A549 treated with Mapracorat at 1 μM for 4 hours (cell line): ENCODE measurements around the gene C16orf46. TPM values are rescaled to one million over a fixed set of nuclear protein-coding genes. Genes with fewer than 3 reads are reported as not detected.

ENCODE experiments used
- total RNA-seq: library from RNA; stranded (reverse); fragments of 200-300 nt; extraction: Qiagen RNA extraction; gene quantifications from 5 replicates; pipeline ENCODE4 v1.2.3, GENCODE V29; 2022

Gene C16orf46, protein sequence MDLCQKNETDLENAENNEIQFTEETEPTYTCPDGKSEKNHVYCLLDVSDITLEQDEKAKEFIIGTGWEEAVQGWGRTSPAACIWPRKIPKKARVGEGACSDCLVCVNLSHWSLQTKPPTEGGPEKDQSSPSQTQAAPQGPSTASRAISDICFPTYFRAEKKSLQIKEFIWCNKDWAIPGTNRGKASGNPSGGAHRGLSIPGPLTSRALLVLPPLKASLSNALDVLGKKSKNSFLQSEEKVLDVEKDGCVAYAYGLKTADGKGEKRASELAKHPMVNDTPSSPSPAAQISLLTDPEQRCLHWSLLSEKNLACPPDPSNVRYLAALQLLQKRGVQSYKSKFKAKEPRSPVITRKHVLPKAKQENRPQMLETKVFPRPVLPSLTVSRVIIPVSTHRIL
- total RNA-seq: 0.45 to 0.95 TPM (median 0.66 TPM) in 5 replicates

DNA sequence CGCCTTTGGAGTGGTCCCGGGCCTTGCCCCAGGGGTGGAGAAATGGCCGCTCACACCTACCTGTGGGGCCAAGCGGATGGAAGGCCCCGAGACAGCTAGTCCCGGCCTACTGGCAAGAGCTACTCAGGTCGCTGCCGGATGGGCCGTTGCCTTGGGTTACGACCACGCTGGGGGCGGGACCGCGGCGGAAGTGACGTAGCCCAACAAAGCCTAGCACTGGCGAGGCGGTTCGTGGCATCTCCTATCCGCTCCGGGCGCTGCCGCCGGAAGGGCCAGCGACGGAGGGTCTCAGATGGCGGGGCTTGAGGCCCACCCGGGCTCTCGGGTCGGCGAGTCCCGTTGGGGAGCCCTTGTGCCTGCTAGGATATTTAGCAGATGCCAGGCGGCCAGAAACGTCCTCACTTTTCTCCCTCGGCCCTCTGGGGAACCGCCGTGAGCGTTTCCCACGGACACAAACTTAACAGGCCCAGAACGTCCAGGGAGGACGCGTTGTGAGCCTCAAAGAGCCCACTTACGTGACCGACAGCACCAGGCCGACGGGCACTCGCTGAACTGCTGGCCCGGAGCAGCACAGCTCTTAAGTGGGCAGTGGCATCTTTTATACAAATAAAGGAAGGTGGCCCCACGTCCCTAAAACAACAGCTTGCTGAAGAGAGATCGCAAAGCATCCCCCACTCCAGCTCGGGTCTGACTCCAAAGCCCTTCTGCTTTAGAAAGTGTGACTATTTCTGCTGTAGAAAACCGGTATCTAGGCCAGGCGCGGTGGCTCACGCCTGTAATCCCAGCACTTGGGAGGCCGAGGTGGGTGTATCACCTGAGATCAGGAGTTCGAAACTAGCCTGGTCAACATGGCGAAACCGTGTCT, at the start of gene C16orf46:
C16orf46 (minus strand) TSS at position 163 of the 865 bp plus-strand sequence. CDS start 13,283 bp downstream, outside the sequence.

DNA sequence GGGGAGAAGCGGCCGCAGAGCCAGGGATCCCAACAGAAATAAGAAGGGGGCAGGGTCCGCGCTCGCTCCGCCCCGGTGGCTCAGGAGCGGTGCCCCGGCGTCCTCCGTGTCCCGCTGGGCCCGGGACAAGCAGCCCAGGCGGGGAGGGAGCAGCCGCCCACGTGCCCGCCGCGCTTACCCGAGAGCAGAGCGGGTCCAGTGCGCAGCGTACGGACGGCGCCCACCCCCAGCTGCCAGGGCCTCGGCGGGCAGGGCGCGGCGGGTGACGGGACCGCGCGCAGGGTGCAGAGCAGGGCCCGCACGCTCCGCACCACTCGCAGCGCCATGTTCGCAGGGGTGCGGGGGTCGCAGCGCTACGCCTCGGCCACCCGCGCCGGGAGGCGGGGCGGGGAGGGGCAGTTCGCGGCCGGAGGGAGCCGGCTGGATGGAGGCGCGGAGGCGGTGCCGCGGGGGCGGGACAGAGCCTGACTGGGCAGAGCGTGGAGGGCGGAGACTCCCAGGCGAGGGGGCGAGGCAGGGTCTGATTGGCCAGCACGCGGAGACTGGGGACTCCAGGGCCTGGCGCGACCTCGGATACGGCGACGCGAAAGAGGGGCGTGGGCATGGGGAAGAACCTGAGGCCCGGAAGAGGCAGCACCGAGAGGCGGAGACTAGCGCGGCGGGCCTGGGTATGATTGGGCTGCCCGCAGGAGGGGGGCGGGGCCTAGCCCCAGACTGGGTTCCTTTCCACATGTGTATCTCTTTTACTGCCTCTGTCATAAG, 19.1 kb upstream of the C16orf46 start, which contains the start of gene GCSH:
GCSH (minus strand) TSS at position 443 of the 762 bp plus-strand sequence; CDS start at position 326, 117 bp downstream.

DNA sequence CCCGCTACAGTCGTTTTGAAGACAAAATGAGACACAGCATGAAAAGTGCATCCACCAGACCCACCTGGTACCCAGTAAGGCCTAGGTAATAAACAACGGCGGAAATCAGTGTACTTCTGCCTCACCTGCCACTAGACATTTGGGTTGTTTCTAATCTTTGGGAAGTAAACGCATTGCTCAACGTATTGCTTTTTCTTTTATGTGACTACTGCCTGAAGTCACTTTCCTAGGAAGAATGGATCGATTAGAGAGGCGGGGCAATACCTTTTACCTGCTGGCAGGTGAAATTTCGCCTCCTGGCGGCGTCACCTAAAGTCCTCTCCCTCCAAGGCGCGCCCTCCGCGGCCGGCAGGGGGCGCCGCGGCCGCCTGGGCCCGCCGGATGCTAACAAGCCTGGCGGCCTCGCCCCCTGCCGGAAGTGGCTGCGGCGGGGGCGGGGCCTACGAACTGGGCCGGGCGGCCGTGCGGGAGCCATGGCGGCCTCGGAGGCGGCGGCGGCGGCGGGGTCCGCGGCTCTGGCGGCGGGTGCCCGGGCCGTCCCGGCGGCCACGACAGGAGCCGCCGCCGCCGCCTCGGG, 41.6 kb downstream of the C16orf46 start, which contains the start of gene ATMIN:
ATMIN (plus strand) TSS at position 445 of the 577 bp plus-strand sequence; CDS start at position 474, 29 bp downstream.

Other genes with a start within 250 kb of the C16orf46 start
- 120 to 133 TPM (median 128 TPM) in 5 replicates for gene CMC2, start 70.4 kb downstream of the C16orf46 start, total RNA-seq
- 58.0 to 107 TPM (median 70.1 TPM) in 5 replicates for gene CENPN, start 70.0 kb downstream of the C16orf46 start, total RNA-seq
- gene ATMIN, start 41.4 kb downstream of the C16orf46 start, total RNA-seq: 27.7 to 31.8 TPM (median 30.2 TPM) in 5 replicates
- gene GCSH, start 19.2 kb upstream of the C16orf46 start, total RNA-seq: 52.8 to 63.1 TPM (median 59.7 TPM) in 5 replicates
- gene BCO1, start 161.5 kb upstream of the C16orf46 start, total RNA-seq: 0.50 to 1.1 TPM (median 0.91 TPM) in 5 replicates
- 2.1 to 3.5 TPM (median 2.5 TPM) in 5 replicates for gene GAN, start 237.7 kb upstream of the C16orf46 start, total RNA-seq